ENCODE measurements around the gene SUN1. TPM values are rescaled to one million over a fixed set of nuclear protein-coding genes. Genes with fewer than 3 reads are reported as not detected.
A peak's percentile ranks its signal among the peaks of the same experiment; 100 is the strongest.

Gene SUN1
- total and polyA plus RNA-seq, 2 donors (not counting 3 experiments of a cell fraction or from before 2014, with no cell fraction given), result 158 to 410 TPM

GRCh38 chr7:867406-868188 is 35.3 kb downstream of the SUN1 start:
- peak; percentile 69 for DNase-seq (ENCODE audit: low read depth, low spot score)
- intact Hi-C loops (cut with micrococcal nuclease), result loop anchor here (2.0 kb wide), 1 partner anchor 55 kb away; no protein-coding TSS in a partner anchor
- dilution Hi-C loops (cut with MboI; ENCODE audit: extremely low pct_ligation_motif_present, low sequenced_read_pairs), result no loop called here
- CTCF ChIA-PET, result interaction anchor here (0.6 to 1.2 kb wide), 4 partner anchors 21 to 81 kb away, joined by 3 to 5 read pairs (median 4); no protein-coding TSS in a partner anchor
- H2AFZ ChIP-seq (ENCODE audit: low read depth, low read length), result no peak overlapping the region
- FAIRE-seq, result no peak
- H3K4me1 ChIP-seq (ENCODE audit: control insufficient read depth, extremely low read depth, insufficient read depth, low read length), result peaks cover 10% of the 10 kb centered on the region
- no peaks in the 10 kb centered on the region for H3K9me3 ChIP-seq (replicated peaks; ENCODE audit: control insufficient read depth, insufficient read depth, low read length)
- H3K4me3 ChIP-seq (replicated peaks in 1 of 3; ENCODE audit: insufficient read depth in 1 of 3, low read depth in 1 of 3, low read length in 3 of 3), result no peak overlapping the region
- TF ChIP-seq POLR2AphosphoS5 (IDR thresholded peaks at IDR 0.05; ENCODE audit: insufficient read depth, low read depth, low read length) (no peak), JUN (IDR thresholded peaks at IDR 0.05; ENCODE audit: borderline replicate concordance, insufficient read depth, insufficient read length, low read depth) (peak; percentile 44)
- H3K4me2 ChIP-seq (ENCODE audit: insufficient read depth, low read length), result peak overlapping the region; percentile 8
- H3K9me1 ChIP-seq (replicated peaks; ENCODE audit: control insufficient read depth, extremely low read depth, insufficient read depth, low read length), result no peaks in the 10 kb centered on the region
- H3K27me3 ChIP-seq (ENCODE audit: control insufficient read depth in 2 of 2, insufficient read depth in 2 of 2, low read length in 2 of 2), result no peaks in the 10 kb centered on the region
- peak overlapping the region; percentile 78 for H3K27ac ChIP-seq (ENCODE audit: insufficient read depth, low read depth, low read length)
- H3K36me3 ChIP-seq (ENCODE audit: control insufficient read depth in 2 of 2, extremely low read depth in 1 of 2, insufficient read depth in 2 of 2, low read length in 2 of 2), result peaks cover 2 to 5% of the 10 kb centered on the region in 2 experiments
- POLR2A ChIA-PET, result no interaction called here
- H3K79me2 ChIP-seq (ENCODE audit: control insufficient read depth, insufficient read depth, low read length), result no peaks in the 10 kb centered on the region
- BruUV-seq (replicated peaks), result no TSS peak
- no peaks in the 10 kb centered on the region for H4K20me1 ChIP-seq (replicated peaks; ENCODE audit: control insufficient read depth, extremely low read depth, insufficient read depth, low read length)
- peak overlapping the region; percentile 33 for H3K9ac ChIP-seq (replicated peaks; ENCODE audit: extremely low read depth, insufficient read depth, low read length)

- Histone ChIP-seq H3K9ac (replicated peaks; ENCODE audit: extremely low read depth, insufficient read depth, low read length) (no peak overlapping the region), H3K27ac (ENCODE audit: insufficient read depth, low read depth, low read length) (no peak overlapping the region), H3K4me1 (ENCODE audit: control insufficient read depth, extremely low read depth, insufficient read depth, low read length) (peaks cover 10% of the 10 kb centered on the region), H3K9me3 (replicated peaks; ENCODE audit: control insufficient read depth, insufficient read depth, low read length) (no peaks in the 10 kb centered on the region), H3K27me3 (ENCODE audit: control insufficient read depth in 2 of 2, insufficient read depth in 2 of 2, low read length in 2 of 2) (no peaks in the 10 kb centered on the region), H3K36me3 (ENCODE audit: control insufficient read depth in 2 of 2, extremely low read depth in 1 of 2, insufficient read depth in 2 of 2, low read length in 2 of 2) (peaks cover 2 to 5% of the 10 kb centered on the region in 2 experiments), H4K20me1 (replicated peaks; ENCODE audit: control insufficient read depth, extremely low read depth, insufficient read depth, low read length) (no peaks in the 10 kb centered on the region), H2AFZ (ENCODE audit: low read depth, low read length) (no peak overlapping the region), H3K4me3 (replicated peaks in 1 of 3; ENCODE audit: insufficient read depth in 1 of 3, low read depth in 1 of 3, low read length in 3 of 3) (no peak overlapping the region), H3K4me2 (ENCODE audit: insufficient read depth, low read length) (no peak overlapping the region), H3K79me2 (ENCODE audit: control insufficient read depth, insufficient read depth, low read length) (no peaks in the 10 kb centered on the region), H3K9me1 (replicated peaks; ENCODE audit: control insufficient read depth, extremely low read depth, insufficient read depth, low read length) (no peaks in the 10 kb centered on the region)
- DNase-seq (ENCODE audit: low read depth, low spot score) (no peak), FAIRE-seq (no peak)
- TF ChIP-seq POLR2A (IDR thresholded peaks at IDR 0.05; ENCODE audit: low read depth, low read length) (no peak), JUN (IDR thresholded peaks at IDR 0.05; ENCODE audit: borderline replicate concordance, insufficient read depth, insufficient read length, low read depth) (no peak), POLR2AphosphoS5 (IDR thresholded peaks at IDR 0.05; ENCODE audit: insufficient read depth, low read depth, low read length) (no peak), EZH2 (IDR thresholded peaks at IDR 0.05; ENCODE audit: borderline replicate concordance, low read depth, low read length, severe bottlenecking) (no peak), FOS (IDR thresholded peaks at IDR 0.05; ENCODE audit: borderline replicate concordance, insufficient read depth, low read length) (no peak), MAX (IDR thresholded peaks at IDR 0.05; ENCODE audit: insufficient read depth, insufficient read length) (no peak), MYC (IDR thresholded peaks at IDR 0.05; ENCODE audit: low read depth, low read length) (no peak), GATA2 (IDR thresholded peaks at IDR 0.05; ENCODE audit: insufficient read depth, insufficient read length, low read depth, low read length) (no peak)
- BruUV-seq (replicated peaks), result no TSS peak
- dilution Hi-C loops (cut with MboI; ENCODE audit: extremely low pct_ligation_motif_present, low sequenced_read_pairs), result no loop called here
- ChIA-PET CTCF (interaction anchor here (1.0 kb wide), 1 partner anchor 22 kb away, joined by 3 read pairs; no protein-coding TSS in a partner anchor), POLR2A (no interaction called here)
- intact Hi-C loops (cut with micrococcal nuclease), result no loop called here
Observed at GRCh38 chr7:868189-868486, 35.9 kb downstream of the SUN1 start.

Measured in endothelial cell of umbilical vein (primary cell).